ENCODE measurements around the gene PIEZO2.

The PIEZO2 gene

DNA sequence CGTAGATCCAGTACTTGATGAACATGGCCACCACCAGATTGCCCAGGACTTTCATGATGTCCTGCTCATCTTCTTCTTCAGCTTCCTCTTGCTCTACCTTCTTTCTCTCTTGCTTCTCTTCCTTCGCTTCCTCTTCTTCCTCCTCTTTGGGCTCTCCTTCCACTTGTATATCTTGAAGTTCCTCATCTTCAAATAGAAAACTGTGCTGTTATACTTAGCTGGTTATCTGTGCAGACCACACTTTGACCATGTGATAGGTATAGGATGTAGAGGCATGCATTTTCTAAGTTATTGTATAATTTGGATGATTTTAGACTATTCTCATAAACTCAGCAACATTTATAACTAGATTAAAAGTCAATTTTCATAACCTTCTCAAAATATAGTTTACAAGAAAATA is 360.2 kb downstream of the PIEZO2 start:
- no peak for DNase-seq (ENCODE audit: low read depth in 2 of 2)

DNA sequence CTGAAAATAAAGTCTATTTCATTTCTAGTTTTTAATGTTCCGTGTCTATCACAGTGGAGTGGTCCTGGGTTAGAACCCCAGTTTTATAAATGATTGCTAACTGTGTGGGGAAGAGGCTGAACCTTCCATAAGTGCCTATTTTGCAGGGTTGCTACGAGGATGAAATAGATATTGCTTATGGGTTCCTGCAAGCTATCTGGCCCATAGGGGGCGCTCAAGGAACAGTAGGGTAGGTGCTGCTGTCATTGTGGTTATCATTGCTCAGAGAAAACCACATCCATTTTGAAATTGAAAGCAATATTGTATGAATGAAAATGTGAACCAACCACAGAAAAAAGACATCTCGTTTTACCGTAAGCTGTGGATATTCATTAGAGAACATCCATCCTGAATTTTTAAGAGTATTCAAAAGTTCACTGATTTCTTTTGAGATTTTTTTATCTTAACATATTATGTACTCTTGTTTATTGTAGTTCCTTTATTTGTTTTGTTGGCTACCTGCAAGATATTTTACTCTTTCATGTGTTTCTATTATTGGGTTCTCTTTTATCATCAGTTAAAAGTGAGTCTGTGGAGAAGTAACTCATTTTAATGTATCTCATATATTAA is 362.0 kb downstream of the PIEZO2 start:
- DNase-seq (ENCODE audit: low read depth in 2 of 2) = peak; percentile 57 to 62

DNA sequence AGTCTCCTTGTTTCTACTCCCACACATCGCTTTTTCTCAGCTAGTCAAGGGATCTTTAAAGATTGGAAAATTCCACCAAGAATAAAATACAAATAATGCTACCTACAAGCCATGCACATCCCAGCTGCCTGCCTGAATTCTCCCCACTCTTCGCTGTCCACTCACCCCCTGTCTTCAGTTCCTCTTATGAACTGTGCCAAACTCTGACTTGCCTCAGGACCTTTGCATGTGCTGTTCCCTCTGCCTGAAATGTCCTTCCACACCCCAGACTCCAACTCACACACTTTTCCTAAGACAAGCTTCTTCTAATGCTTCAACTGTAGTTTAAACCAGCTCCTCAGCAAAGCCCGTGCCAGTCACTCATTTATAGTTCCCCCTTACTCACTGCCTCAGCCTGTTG is 363.6 kb downstream of the PIEZO2 start:
- no peak for DNase-seq (ENCODE audit: low read depth in 2 of 2)

DNA sequence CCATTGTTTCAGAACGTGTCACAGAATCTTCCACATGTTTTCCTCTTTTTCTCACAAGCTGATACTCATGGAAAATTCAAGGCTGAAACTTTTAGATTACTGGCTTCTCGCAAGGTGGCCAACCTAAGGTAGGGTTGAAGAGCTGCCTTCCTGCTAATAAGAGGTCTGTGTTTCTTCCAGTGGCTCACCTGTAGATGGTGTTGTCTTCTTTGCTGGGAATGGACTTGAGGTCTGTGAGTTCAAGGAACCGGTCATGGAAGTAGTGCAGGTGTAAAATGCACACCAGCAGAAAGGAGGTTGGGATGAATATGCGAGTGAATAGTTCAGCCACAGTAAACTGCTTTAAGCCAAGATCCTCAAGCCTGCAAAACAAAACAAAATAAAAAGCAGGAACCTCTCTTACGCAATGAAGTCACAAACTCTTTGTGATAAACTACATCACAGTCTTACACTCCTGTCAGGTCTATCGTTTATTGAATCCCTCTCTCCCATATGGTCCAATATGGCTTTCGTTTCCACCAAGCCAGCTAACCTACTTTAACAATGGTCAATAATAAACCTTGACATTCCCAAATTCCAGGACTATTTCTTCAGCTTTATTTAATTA is 364.7 kb downstream of the PIEZO2 start:
- DNase-seq (ENCODE audit: low read depth in 2 of 2) = no peak

DNA sequence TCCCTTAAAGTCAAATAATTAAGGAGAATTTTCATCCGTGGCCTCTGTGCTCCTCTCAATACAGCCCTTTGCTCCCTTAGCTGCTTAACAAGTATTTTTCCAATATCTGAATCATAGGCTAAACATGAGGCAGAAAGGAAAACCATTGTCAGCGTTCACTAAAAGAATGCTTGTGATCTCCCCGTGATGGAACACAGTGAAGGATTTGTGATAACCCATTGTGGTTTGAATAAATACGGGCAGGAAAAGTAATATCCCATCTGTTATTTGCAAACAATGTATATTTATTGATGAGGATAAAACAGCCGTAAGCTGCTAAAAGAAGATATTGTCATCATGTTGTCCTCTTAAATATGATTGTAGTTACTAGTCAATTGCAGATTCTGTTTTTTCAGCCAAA is 365.4 kb downstream of the PIEZO2 start:
- DNase-seq (ENCODE audit: low read depth in 2 of 2) = no peak

DNA sequence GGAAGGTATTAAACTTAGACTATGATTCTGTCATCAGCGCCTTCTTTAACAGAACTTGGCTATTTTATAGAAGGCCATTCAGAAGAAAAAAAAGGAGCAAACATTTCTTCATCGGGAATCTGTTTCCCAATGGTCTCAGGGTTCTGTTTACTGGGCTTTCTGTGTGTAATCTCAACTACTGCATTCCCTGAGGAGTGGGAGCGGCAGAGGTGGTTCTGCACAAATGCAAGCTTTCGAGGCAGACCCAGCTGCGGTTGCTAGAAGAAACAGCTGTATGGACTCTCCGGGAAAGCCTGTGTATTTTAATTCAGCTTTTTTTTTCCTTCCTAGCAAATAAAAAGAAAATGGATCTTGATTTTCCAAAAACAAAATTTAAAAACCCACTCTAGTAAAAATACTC is 372.9 kb downstream of the PIEZO2 start:
- DNase-seq (ENCODE audit: low read depth in 2 of 2) = no peak

DNA sequence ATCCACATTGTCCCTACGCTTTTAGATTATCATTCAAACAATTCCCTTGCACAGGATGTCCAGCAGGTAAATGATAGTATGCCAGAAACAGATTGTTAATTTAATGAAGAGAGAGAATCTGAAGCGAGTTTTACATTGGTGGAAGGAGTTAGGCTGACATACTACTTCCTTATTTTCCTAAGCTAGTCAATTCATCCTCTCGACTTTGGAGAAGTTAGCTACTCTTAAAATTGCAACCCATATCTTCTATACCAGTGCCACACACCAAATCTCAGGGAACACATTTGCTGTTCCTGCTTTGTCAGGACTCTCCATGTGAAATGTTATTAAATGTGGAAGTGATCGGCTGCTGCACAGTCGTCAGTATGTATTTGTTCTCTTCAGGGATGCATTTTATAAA is 374.3 kb downstream of the PIEZO2 start:
- no peak for DNase-seq (ENCODE audit: low read depth in 2 of 2)

DNA sequence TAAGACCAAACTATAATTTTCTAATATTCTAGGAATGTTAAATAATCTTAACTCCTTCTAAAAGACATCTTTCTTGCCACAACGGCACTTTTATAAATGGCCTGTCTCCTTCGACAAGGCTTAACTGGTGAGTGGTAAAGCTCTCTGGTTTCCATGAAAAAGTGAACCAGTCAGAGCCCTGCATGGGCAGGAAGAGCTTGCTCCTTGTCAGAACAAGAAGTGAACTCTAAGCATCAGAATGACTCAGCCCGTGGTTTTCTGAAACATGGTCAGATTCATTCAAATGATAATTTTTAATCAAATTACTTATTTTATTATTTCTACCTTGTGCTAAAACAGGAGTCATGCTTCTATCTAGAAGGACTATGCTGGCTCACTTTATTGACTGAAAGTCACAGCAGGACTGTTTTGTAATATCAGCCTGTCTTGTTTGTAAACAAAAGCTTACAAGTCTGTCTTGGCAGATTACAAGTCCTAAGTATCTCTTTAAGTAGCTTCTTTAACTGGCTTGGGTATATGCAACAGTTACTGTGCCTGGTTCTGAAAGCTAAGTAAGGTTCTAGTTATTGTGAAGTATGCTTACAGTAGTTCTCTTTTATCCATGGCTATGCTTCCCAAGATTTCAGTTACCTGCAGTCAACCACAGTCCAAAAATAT is 378.2 kb downstream of the PIEZO2 start:
- no peak for DNase-seq (ENCODE audit: low read depth in 2 of 2)

DNA sequence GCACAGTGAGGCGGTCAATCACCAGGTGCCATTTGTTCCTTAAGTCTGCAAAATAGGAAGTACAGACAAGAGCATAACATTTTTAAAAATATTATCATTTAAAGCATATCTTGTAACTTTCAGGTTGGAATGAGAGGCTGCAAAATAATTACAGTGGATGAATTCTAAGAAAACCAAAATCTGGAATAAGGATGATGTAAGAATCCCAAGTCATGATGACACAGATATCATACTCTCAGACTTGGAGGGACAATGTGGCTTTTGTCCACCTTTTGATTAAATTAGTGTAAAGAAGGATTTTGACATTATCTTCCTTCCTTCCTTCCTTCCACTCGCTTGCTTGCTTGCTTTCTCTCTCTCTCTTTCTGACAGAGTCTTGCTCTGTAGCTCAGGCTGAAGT is 379.1 kb downstream of the PIEZO2 start:
- no peak for DNase-seq (ENCODE audit: low read depth in 2 of 2)

DNA sequence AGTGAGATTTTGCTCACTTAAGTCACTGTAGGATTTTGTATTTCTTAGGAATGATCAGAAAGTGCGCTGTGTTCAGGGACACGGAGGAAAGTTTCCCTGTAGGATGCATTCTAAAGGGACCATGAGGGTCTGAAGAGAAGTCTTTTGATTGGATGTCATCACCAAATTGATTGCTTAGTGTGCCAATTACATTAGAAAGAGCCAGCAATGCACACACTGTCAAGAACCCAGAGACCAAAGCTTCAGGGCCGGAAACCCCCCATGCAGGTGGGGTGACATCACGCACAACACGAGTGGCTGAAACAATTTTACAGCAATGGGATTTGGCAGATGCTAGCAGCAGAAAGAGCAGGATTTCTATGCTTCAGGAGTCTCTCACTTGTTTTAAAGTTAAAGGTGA is 381.1 kb downstream of the PIEZO2 start:
- DNase-seq (ENCODE audit: low read depth in 2 of 2) = no peak

DNA sequence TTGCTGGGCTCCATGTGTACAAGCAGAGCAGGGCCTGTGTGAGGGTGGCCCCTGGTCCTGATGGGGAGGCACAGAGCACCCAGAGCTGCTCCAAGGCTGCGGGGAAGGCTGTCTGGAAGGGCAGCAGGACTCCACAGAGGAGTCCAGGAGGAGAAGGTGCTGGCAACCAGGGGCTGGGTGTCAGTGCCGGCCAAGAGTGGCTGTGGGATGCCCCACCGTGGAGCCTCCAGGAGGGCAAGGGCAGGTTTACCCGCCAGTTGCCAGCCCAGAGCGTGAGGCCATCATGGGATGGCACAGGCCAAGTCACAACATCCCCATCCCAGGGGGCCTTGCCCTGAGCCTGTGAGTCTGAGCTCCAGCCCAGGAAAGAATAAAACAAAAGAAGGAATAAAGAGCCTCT is 381.7 kb downstream of the PIEZO2 start:
- DNase-seq (ENCODE audit: low read depth in 2 of 2) = no peak

DNA sequence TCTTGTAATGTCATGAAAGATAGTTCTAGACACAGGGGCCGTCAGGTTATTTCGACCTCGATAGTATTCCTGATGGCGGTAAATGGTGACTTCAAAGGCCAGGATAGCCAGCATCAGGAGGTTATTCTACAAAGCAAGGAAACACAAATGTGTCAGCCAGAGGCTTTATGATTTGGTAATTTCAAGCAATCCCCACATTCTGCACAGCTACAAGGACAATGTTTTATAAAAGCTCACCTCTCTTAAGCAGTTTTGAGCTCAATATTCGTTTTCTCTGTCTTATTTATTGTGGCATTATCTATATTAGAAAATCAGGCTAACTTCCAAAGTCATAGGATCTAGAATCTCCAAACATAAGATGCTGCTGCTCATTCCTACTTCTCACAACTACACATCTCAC is 388.4 kb downstream of the PIEZO2 start:
- no peak for DNase-seq (ENCODE audit: low read depth in 2 of 2)

DNA sequence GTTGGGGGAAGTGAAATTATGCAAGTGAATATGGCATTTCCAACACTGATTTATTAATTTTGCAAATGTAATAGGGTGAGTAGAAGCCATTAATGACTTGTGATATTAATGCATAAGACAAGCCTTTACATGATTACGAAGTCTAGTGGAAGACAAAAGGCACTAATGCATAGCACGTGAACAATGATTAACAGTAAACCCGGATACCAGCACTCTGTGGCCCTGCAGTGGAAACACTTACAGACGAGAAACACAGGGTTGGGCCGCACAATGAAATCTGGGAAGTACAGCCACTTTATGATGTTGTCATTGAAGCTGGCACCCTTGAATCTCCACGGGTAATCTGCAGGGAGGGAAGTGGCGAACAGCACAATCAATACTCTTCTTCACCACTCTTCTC is 390.1 kb downstream of the PIEZO2 start:
- DNase-seq (ENCODE audit: low read depth in 2 of 2) = no peak

DNA sequence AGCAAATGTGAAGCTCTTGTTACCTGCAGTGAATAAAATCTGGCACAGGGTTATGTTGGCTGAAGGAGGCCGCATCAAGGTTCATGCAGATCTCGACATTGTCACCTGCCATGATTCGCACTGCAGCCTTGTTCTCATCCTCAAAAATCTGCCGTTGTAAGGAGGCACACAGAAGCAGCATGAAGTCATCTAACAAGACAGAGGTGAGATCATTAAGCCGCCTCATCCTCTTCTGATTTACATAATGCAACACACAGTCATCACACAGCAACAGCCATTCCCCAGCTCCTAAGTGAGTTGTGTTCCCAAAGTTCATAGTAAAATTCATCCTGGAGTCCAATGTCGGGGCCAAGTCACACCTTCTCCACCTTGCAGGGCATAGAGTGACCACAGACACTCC is 391.4 kb downstream of the PIEZO2 start:
- no peak for DNase-seq (ENCODE audit: low read depth in 2 of 2)

DNA sequence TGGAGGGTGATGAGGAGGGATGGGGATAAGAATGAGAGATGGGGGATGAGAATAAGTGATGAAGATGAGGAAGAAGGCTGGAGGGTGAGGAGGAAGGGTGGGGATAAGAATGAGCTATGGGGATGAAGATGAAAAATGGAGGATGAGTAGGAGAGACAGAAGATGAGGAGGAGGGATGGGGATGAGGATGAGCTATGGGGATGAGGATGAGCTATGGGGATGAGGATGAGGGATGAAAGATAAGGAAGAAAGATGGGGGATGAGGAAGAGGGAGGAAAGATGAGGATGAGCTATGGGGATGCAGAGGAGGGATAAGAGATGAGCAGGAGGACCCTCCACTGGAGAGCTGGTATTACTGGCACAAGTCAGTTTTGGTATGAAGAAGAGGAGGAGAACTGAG is 392.0 kb downstream of the PIEZO2 start:
- no peak for DNase-seq (ENCODE audit: low read depth in 2 of 2)

DNA sequence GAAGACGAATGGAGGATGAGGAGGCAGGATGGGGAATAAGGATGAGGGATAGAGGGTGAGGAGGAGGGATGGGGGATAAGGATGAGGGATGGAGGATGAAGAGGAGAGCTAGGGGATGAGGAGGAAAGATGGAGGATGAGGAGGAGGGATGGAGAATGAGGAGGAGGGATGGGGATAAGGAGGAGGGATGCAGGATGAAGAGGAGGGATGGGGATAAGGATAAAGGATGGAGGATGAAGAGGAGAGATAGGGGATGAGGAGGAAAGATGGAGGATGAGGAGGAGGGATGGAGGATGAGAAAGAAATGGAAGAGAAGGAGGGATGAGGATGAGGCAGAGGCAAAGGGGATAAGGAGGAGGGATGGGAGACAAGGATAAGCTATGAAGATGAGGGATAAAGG is 393.5 kb downstream of the PIEZO2 start:
- no peak for DNase-seq (ENCODE audit: low read depth in 2 of 2)

DNA sequence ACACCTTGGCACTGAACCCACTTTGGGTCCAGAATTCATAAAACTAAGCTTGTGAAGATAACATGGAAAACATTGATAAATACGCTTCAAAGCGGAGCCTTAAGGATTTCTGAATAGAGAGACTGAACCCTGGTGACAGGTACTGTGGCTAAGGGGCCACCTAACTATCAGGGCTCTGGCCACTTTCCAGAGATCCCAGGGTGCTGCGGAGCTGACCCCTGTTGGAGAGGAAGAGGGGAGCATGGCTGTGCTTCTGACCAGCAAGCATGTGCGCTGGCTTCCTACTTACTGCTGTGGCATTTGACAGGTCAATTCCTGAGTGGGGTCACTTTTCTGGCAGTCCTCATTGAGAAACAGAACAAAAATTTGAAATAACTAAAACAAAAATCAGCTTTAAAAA is 395.2 kb downstream of the PIEZO2 start:
- no peak for DNase-seq (ENCODE audit: low read depth in 2 of 2)

DNA sequence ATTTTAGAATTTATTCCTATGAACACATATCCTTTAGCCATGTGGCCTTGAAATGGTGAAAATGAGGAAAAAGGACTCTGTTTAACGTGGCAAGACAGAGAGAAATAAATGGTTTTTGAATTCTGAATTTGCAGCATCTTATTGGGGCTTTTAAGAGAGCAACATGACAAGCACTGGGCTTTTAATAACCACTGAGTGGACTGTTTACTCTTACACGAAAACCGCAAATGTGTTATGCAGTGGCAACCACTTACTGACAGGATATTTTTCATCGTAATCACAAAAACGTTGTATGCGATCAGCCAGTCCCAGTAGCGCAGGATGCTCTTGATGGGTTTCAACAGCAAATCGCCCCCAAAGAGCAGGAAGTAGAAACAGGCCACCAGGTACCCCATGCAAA is 397.0 kb downstream of the PIEZO2 start:
- no peak for DNase-seq (ENCODE audit: low read depth in 2 of 2)

DNA sequence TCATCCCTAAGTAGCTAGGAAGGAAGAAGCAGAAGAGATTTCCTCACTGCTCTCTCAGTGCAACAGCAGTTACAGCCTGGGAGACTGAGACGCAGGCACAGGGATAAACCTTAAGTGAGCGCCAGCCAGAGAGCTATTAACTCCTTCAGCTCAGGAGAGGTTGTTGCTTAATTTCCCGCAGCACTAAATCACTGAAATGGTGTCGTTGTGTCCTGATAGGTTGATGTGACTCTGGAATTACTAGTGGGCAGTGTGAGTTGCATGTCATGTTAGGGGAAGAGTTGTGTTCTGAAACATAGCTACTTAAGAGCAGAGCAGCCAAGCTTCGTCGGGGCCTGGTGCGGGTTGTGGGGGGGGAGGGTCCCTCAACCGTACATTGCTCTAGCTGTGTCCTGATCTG is 397.7 kb downstream of the PIEZO2 start:
- DNase-seq (ENCODE audit: low read depth in 2 of 2) = no peak

DNA sequence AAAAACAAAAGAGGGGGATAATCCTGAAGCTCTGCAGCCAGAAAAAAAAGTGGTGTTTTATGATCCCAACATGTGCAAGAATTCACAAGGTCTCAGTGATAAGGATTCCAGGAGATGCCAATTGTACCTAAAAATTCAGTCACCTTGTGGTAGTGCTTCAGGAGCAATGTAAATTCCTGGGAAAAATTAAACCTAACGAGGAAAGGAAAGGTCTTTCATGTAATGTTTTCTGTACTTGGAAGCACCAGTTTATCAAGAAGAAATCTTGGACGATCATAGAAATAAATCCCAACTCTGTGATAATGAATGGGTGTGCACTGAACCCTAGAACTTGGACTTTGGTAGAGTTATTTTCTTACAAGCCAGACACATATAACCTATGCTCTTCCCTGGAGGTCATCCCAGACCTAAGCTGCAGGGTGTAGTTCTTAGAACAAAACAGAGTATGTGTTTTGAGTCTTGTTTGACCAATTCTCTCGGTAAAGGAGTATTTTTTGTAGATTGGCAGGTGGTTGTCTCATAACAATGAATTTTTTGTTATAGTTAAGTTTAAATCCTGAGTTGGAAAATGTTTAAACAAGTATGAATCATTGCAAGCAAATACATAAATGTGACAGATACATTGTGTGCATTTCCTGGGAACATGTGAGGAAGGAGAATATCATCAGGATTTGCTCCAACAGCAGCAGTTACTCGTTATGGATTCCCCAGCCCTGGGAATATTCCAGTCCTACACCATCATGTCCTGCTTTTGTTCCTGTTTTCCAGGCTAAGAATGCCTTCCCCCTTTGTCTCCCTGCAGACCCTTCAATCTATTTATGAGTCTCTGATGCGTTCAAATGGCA is 399.0 kb downstream of the PIEZO2 start:
- no peak for DNase-seq (ENCODE audit: low read depth in 2 of 2)

DNA sequence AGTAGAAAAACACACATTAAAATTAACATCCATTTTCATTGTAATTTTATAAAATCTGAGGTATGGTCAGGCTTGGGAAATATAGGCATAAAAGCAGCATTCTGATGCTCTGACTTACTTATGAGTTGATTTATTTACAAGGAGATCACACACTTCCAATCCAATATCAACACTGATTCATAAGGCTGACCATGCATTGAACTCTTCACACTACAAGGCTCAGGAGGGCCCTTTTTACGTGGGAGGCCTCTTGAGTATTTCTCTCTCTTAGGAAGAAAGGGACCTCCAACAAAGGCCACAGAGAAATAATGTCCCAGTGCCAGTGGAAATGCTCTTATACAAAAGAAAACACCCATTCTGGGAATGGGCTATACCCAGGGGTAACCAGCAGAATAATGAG is 400.7 kb downstream of the PIEZO2 start:
- DNase-seq (ENCODE audit: low read depth in 2 of 2) = no peak

DNA sequence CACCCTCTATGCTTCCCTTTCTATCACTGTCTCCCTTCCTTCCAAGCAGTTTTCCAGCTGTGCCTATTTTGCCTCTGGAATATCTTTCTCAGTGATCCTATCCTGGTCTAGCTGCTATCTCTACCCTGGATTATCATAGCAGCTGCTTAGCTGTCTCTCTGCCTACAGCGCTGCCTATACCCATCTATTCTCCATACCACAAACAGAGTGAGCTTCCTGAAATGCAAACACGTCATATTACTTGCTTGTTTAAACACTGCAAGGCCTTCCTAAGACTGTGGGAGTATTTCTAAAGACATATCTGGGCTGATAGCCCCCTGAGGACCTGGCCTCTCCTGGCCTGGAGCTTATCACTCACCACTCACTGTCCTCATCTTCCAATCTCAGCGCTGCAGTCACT is 403.4 kb downstream of the PIEZO2 start:
- DNase-seq (ENCODE audit: low read depth in 2 of 2) = no peak

DNA sequence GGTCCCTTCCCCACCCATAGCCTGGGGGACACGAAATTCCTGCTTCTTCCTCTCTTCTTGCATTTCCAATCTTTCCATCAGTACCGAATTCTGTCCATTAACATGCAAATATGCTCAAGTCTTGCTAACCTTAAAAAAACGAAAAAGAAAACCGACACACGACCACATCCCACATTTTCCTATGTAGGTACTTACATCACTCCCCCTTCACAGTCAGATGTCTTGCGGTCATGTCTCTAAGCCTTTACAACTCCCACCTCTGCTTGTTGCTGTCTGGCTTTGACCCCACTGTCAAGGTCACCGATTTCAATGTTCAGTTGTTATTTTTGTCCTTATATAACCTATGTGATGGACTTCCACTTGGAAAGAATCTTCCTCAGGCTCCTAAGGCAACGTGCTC is 404.1 kb downstream of the PIEZO2 start:
- no peak for DNase-seq (ENCODE audit: low read depth in 2 of 2)

All from stimulated activated CD8-positive, alpha-beta memory T cell treated with anti-CD3 and anti-CD28 coated beads, Interleukin-7, amount 100 ng/mL, for 4 hours (primary cell).